GM12865 (cell line): ENCODE data around the gene NFU1.
"Not testable (repeated sequence)": the region's sequence is repeated elsewhere in the genome, so short reads cannot be mapped to it uniquely, and the experiment has no call there.

Experiments
- DNase-seq: peaks from one replicate; pipeline ENCODE4 v3.0.0; 2010; ENCODE audit warnings: low read depth
- H3K4me3 ChIP-seq: 2 replicates; pipeline ENCODE4 v1.5.1; 2011; ENCODE audit warnings: mild to moderate bottlenecking, low read depth, low read length, control low read depth
- TF ChIP-seq, protein P1 (sequence below): IDR thresholded peaks from 2 replicates; pipeline ENCODE4 v1.5.1; 2011; ENCODE audit warnings: low read length, control low read depth, low read depth, inconsistent platforms; ENCODE audit not compliant: insufficient read depth; ENCODE audit errors: missing control alignments

Gene NFU1

DNA sequence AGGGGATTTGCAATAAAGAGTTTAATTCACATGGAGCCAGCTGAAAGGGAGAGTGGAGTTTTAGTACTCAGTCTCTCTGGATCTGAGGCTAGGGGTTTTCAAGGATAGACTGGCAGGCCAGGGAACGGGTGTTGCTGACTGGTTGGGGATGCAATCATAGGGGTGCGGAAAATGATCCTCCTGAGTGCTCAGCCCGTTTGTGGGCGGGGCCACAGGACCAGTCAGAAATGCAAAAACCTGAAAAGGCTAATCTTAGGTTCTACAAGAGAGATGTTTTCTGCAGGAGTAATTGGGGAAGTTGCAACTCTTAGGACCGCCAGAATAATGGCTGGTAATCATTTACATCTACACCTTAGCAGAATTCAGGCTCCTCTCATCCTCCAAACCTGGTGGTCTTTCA, 2.5 kb downstream of the NFU1 start:
- no peak overlapping the region for H3K4me3 ChIP-seq

DNA sequence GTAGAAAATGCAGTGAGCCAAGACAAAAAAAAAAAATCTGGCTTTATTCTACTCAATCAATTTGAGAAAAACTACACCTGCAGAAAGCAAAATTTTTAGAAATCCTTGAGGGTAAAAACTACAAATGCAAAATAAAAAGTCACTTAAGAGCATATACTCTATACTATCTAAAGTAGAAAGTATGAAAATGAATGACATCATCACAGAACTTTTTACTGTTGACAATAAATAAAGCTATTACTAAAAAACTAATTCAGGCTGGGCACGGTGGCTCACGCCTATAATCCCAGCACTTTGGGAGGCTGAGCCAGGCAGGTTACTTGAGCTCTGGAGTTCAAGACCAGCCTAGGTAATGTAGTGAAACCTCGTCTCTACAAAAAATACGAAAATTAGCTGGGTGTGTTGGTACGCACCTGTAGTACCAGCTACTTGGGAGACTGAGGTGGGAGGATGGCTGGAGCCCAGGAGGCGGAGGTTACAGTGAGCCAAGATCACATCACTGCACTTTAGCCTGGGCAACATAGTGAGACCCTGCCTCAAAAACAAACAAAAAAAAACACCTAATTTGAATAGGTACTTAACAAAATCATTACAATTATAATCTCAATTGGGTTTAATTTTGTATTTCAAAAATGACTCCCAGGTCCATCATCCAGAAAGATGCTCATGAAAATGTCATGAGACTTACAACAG, 7.6 kb downstream of the NFU1 start:
- TF ChIP-seq, protein P1, sequence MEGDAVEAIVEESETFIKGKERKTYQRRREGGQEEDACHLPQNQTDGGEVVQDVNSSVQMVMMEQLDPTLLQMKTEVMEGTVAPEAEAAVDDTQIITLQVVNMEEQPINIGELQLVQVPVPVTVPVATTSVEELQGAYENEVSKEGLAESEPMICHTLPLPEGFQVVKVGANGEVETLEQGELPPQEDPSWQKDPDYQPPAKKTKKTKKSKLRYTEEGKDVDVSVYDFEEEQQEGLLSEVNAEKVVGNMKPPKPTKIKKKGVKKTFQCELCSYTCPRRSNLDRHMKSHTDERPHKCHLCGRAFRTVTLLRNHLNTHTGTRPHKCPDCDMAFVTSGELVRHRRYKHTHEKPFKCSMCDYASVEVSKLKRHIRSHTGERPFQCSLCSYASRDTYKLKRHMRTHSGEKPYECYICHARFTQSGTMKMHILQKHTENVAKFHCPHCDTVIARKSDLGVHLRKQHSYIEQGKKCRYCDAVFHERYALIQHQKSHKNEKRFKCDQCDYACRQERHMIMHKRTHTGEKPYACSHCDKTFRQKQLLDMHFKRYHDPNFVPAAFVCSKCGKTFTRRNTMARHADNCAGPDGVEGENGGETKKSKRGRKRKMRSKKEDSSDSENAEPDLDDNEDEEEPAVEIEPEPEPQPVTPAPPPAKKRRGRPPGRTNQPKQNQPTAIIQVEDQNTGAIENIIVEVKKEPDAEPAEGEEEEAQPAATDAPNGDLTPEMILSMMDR = no peak
- DNase-seq = no peak
- H3K4me3 ChIP-seq = no peak overlapping the region

More for the DNA sequence above, 2.5 kb downstream of the NFU1 start:
- DNase-seq = no peak
- TF ChIP-seq, protein P1 = no peak

GRCh38 chr2:69428981-69429380, 8.3 kb downstream of the NFU1 start:
- no peak overlapping the region for H3K4me3 ChIP-seq
- no peak for DNase-seq
- TF ChIP-seq, protein P1 = no peak

- TF ChIP-seq, protein P1 = no peak
- DNase-seq = no peak
- no peak overlapping the region for H3K4me3 ChIP-seq
These were observed 12.8 kb downstream of the NFU1 start for GRCh38 chr2:69424419-69424818.

DNA sequence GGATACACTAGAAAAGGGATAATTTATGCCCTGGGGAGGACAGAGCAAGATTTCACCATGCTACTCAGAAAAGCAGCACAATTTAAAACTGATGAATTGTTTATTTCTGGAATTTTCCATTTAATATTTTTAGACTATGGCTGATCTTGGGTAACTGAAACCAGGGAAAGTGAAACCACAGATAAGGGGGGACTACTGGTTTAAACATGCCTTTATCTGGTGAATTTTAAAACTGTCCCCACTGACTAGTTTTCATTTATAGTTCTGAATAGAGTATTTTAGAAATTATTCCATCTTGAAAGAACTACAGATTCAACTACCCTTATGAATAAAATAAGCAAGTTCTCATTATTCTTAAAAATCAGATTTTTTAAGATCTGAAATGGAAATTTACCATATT, 15.0 kb downstream of the NFU1 start:
- TF ChIP-seq, protein P1 = no peak
- no peak for DNase-seq
- no peak overlapping the region for H3K4me3 ChIP-seq

GRCh38 chr2:69419111-69419510, 18.1 kb downstream of the NFU1 start:
- H3K4me3 ChIP-seq, DNase-seq: not testable (repeated sequence)

DNA sequence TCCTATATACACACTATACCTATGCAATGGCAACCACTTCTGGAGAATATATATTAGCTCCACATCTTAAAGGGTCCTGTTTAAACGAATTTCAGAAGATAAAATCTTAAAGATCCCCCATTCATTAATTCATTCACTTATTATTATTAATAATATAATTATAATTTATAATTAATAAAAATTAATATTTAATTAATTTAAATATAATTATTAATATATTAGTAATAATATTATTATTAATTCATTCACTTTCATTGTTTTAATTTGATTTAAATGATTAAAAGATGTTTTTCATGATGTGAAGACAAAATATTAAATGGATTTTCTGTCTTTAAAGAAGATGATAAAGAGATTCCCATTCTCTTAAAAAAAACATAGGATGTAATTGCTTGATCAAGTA, 21.1 kb downstream of the NFU1 start:
- DNase-seq = no peak
- H3K4me3 ChIP-seq = no peak overlapping the region
- TF ChIP-seq, protein P1 = no peak
